Cardiac fibroblast (primary cell): ENCODE data around the gene CORT.
A peak's percentile ranks its signal among the peaks of the same experiment; 100 is the strongest.
"Not testable (repeated sequence)": the region's sequence is repeated elsewhere in the genome, so short reads cannot be mapped to it uniquely, and the experiment has no call there.

ENCODE experiments used
- DNase-seq, 2 donors: peaks; one replicate each; pipeline versions ENCODE4 v3.0.0 to v3.0.0-alpha.2; 2010; ENCODE audit warnings: low read depth in 2 of 2
- H3K4me3 ChIP-seq, 2 donors: replicated peaks in 1 of 2; 1 replicate in 1 of 2; 2 replicates in 1 of 2; pipeline ENCODE4 v1.5.1; 2011; ENCODE audit warnings: low read depth in 2 of 2, low read length in 2 of 2, mild to moderate bottlenecking in 2 of 2, moderate library complexity in 1 of 2
- CTCF ChIP-seq: IDR thresholded peaks from one replicate; pipeline ENCODE4 v1.5.1; 2011; ENCODE audit warnings: low read depth, mild to moderate bottlenecking, low read length, inconsistent platforms

The CORT gene

GRCh38 chr1:10450156-10450814 is 454 bp downstream of the CORT start:
- no peak overlapping the region for H3K4me3 ChIP-seq
- no peak for DNase-seq
- no peak for TF ChIP-seq CTCF

DNA sequence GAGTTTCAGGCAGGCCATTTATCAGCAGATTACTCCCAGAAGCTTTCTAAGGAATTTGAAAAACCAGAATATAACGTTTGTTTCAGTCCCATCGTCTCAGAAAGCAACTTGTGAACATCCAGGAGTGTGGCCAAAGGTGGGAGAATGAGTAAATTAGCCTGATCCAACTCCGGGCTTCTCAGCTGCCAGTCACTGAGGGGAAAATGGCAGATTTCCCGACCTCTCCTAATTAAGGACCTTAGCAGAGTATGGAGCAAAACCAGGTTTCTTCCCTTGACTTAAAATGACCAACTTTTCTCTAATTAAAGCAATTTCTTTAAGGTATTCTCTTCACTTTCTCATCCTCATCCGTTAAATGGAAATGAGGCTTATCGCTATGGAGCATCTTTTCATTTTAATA is 1.0 kb downstream of the CORT start:
- no peak for TF ChIP-seq CTCF
- no peak overlapping the region for H3K4me3 ChIP-seq
- no peak for DNase-seq

GRCh38 chr1:10451287-10451686 is 1.5 kb downstream of the CORT start:
- DNase-seq = peak; percentile 18 to 40
- TF ChIP-seq CTCF = no peak
- H3K4me3 ChIP-seq = peak overlapping the region in 1 of 2 donors; percentile 0

DNA sequence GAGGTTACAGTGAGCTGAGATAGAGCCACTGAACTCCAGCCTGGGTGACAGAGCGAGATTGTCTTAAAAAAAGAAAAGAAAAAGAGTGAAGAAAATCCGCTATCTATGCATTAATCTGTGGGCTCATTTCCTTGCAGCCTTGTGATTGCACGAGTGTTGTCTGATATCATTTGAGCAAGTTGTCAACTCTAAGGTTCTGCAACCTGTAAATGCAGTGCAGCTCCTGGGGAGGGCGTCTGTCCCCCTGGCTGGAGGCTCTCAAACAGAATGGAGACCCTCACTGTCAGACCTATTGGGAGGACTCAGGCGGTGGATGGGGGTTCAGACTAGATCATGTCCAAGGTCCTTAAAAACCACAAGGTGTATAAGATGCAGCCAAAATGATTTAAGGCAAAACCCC is 6.2 kb downstream of the CORT start:
- H3K4me3 ChIP-seq = no peak overlapping the region
- no peak for DNase-seq
- TF ChIP-seq CTCF = no peak

DNA sequence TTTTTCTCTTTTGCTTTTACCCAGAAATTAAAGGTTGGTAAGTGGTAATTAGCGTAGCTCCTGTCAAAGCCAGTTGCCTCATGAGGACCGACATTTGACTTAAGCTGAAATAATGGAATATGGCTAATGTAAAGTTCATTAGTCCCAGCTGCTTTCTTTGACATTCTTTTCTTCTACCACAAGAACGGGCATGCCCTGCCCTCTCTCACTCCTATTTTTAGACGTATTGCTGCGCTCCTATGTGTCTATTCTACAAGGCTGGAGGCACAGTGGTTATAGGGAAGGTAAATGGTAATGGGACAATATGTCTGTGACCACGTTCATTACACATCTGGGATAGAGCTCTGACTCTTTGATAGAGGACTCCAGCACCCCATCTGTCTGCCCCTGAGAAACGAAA is 6.8 kb downstream of the CORT start:
- DNase-seq = no peak
- TF ChIP-seq CTCF = no peak
- no peak overlapping the region for H3K4me3 ChIP-seq

DNA sequence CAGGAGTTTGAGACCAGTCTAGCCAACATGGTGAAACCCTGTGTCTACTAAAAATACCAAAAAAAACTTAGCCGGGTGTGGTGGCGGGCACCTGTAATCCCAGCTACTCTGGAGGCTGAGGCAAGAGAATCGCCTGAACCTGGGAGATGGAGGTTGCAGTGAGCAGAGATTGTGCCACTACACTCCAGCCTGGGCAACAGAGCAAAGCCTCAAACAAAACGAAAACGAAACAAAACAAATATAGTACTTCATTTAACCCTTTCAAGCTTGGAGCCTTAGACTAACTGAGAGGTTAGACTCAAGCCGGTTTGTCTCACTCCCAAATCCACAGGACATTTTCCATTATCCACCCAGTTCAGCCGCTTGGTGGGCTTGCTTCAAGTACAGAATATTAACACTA is 7.6 kb downstream of the CORT start:
- DNase-seq, H3K4me3 ChIP-seq: not testable (repeated sequence)

- no peak overlapping the region for H3K4me3 ChIP-seq
- no peak for TF ChIP-seq CTCF
These were observed 8.0 kb downstream of the CORT start for GRCh38 chr1:10457875-10458274.

More at GRCh38 chr1:10457875-10458274, 8.0 kb downstream of the CORT start:
- DNase-seq = no peak
